ENCODE measurements around the gene TNIK.

GRCh38 chr3:171452328-171452727 lies 7.9 kb downstream of the TNIK start:
- TF ChIP-seq CTCF (IDR thresholded peaks at IDR 0.05; ENCODE audit: poor library complexity): no peak
- TF ChIP-seq EZH2phosphoT487 (IDR thresholded peaks at IDR 0.05; ENCODE audit: low read depth, severe bottlenecking, unreplicated experiment): no peak

Measured in hepatocyte (in vitro differentiated cells).